Measurements from ENCODE around the gene CDH4. TPM values are rescaled to one million over a fixed set of nuclear protein-coding genes. Genes with fewer than 3 reads are reported as not detected.

The CDH4 gene
- total and polyA plus RNA-seq, 9 of the 15 experiments (the other 6 are each of a cell fraction or from before 2014, with no cell fraction given): 0.04 TPM; not detected in 8

GRCh38 chr20:61299104-61299503 is 47.0 kb downstream of the CDH4 start:
- POLR2A ChIA-PET: no interaction called here
- no TSS peak for BruUV-seq (replicated peaks)
- DNase-seq (ENCODE audit: extremely low read depth in 1 of 4, low spot score in 3 of 4) (no peak), ATAC-seq (no peak), FAIRE-seq (no peak)
- in situ Hi-C loops (cut with MboI) (no loop called here), intact Hi-C loops (cut with micrococcal nuclease) (no loop called here)
- H3K79me2 ChIP-seq (ENCODE audit: control insufficient read depth, insufficient read depth, low read length): no peaks in the 10 kb centered on the region
- no peak overlapping the region for H3K4me2 ChIP-seq (ENCODE audit: insufficient read depth, low read length)
- 0% methylated on average over 11 of the region's 11 CpGs for WGBS (ENCODE audit: insufficient coverage, low coverage, missing lambda C conversion rate)
- 0 out of 2 replicates have a peak, but pooled peaks cover 3% of the 10 kb centered on the region for H4K20me1 ChIP-seq (replicated peaks; ENCODE audit: control insufficient read depth, insufficient read depth, low read length)
- H3K4me3 ChIP-seq: no peak overlapping the region
- no peaks in the 10 kb centered on the region for H3K9me1 ChIP-seq (ENCODE audit: control insufficient read depth, insufficient read depth, low read length)
- CTCF ChIA-PET (ENCODE audit: low intra/inter-chr PET ratio): no interaction called here
- H3K9me3 ChIP-seq (replicated peaks; ENCODE audit: control insufficient read depth, insufficient read depth, low read depth, low read length): no peaks in the 10 kb centered on the region
- H3K9ac ChIP-seq (ENCODE audit: insufficient read depth in 1 of 2, low read depth in 2 of 2, low read length in 2 of 2): no peak overlapping the region
- no peaks in the 10 kb centered on the region for H3K4me1 ChIP-seq (replicated peaks in 1 of 2; ENCODE audit: control insufficient read depth in 2 of 2, insufficient read depth in 2 of 2, low read length in 2 of 2)
- no peak overlapping the region for H2AFZ ChIP-seq (ENCODE audit: low read depth, low read length)
- TF ChIP-seq PATZ1 (CRISPR knock-in tag; IDR thresholded peaks at IDR 0.05; ENCODE audit: borderline replicate concordance): no peak
- no peak for TF ChIP-seq TAF9B (IDR thresholded peaks at IDR 0.05; ENCODE audit: partially characterized antibody)
- TF ChIP-seq RAD51 (IDR thresholded peaks at IDR 0.05; ENCODE audit: borderline replicate concordance, low read depth): no peak
- TF ChIP-seq SRSF1 (IDR thresholded peaks at IDR 0.05; ENCODE audit: low read depth, low read length): no peak
- TF ChIP-seq CHD4 (IDR thresholded peaks at IDR 0.05; ENCODE audit: insufficient read depth, insufficient replicate concordance, low read depth, low read length, poor library complexity, severe bottlenecking): no peak
- H3K27ac ChIP-seq (ENCODE audit: extremely low read depth, low read depth, low read length): no peak overlapping the region
- no peaks in the 10 kb centered on the region for H3K36me3 ChIP-seq (ENCODE audit: control insufficient read depth, insufficient read depth, low read length)
- peaks cover 6 to 61% of the 10 kb centered on the region in 2 experiments; a peak in 4 of 5 replicates for H3K27me3 ChIP-seq (ENCODE audit: control insufficient read depth in 2 of 2, insufficient read depth in 2 of 2, low read length in 2 of 2)
